Right lobe of liver (tissue), 4 donors: ENCODE results near the gene GTSF1L.

ENCODE experiments used
- POLR2A ChIP-seq: fragments of 450-650 bp; IDR thresholded peaks from one replicate; pipeline ENCODE4 v1.6.1; 2017; ENCODE audit warnings: antibody characterized with exemption, mild to moderate bottlenecking
- TF ChIP-seq, protein P1 (sequence below), 4 donors: fragments of 200-600 bp in 3 of 4; fragments of 450-650 bp in 1 of 4; IDR thresholded peaks; one replicate each; pipeline versions ENCODE4 v1.5.1 to v1.8.0; 2016 to 2022; ENCODE audit warnings: antibody characterized with exemption in 4 of 4, mild to moderate bottlenecking in 2 of 4
- donor health status: DM: no; HTN: no; CAD: no.
- donor health status: DM: no; HTN: no; CAD: no.
- donor health status: DM: no; HTN: yes; CAD: no.

DNA sequence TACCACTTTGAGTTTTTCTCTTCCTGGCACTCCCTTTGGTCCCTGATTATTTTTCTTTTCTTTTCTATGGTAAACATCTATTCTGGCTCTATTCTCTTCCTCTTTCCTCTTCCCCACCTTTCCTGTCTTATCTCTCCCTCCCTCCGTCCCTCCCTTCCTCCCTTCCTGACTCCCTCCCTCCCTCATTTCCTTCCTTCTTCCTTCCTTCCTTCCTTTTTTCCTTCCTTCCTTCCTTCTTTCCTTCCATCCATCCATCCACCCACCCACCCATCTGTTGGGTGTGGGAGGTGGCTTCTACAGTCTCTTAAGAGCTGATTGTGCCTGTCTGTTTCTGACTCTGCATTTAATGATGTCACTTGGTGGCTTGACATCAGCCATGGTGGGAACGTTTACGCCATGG is 43.5 kb upstream of the GTSF1L start:
- TF ChIP-seq, protein P1, sequence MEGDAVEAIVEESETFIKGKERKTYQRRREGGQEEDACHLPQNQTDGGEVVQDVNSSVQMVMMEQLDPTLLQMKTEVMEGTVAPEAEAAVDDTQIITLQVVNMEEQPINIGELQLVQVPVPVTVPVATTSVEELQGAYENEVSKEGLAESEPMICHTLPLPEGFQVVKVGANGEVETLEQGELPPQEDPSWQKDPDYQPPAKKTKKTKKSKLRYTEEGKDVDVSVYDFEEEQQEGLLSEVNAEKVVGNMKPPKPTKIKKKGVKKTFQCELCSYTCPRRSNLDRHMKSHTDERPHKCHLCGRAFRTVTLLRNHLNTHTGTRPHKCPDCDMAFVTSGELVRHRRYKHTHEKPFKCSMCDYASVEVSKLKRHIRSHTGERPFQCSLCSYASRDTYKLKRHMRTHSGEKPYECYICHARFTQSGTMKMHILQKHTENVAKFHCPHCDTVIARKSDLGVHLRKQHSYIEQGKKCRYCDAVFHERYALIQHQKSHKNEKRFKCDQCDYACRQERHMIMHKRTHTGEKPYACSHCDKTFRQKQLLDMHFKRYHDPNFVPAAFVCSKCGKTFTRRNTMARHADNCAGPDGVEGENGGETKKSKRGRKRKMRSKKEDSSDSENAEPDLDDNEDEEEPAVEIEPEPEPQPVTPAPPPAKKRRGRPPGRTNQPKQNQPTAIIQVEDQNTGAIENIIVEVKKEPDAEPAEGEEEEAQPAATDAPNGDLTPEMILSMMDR (IDR thresholded peaks at IDR 0.05), result no peak
- TF ChIP-seq POLR2A, result no peak
